Mesenchymal stem cell (in vitro differentiated cells and primary cell): Measurements from ENCODE around the gene MEX3C.

Experiments
- DNase-seq: peaks from one replicate; pipeline ENCODE4 v3.0.0-alpha.2; 2013
- H2AFZ ChIP-seq: one replicate; pipeline ENCODE4 v1.6.1; 2013; ENCODE audit warnings: low read depth, mild to moderate bottlenecking, control low read depth, inconsistent platforms, low read length, moderate library complexity
- H2AK5ac ChIP-seq: 2 replicates; pipeline ENCODE4 v1.6.1; 2013; ENCODE audit warnings: low read length, moderate library complexity, mild to moderate bottlenecking, inconsistent platforms; ENCODE audit not compliant: severe bottlenecking
- H2BK120ac ChIP-seq: one replicate; pipeline ENCODE4 v1.6.1; 2013; ENCODE audit warnings: low read depth, mild to moderate bottlenecking, inconsistent platforms, low read length, moderate library complexity
- H2BK12ac ChIP-seq, 2 experiments: one replicate each; pipeline ENCODE4 v1.6.1; 2013; ENCODE audit warnings: inconsistent platforms in 2 of 2, low read length in 2 of 2, mild to moderate bottlenecking in 2 of 2, moderate library complexity in 2 of 2, control low read depth in 1 of 2
- H2BK15ac ChIP-seq: one replicate; pipeline ENCODE4 v1.6.1; 2013; ENCODE audit warnings: mild to moderate bottlenecking, low read depth, inconsistent platforms; ENCODE audit not compliant: poor library complexity, severe bottlenecking
- H2BK5ac ChIP-seq: 2 replicates; pipeline ENCODE4 v1.6.1; 2013; ENCODE audit warnings: low read depth, mild to moderate bottlenecking, low read length, control low read depth, inconsistent platforms; ENCODE audit not compliant: poor library complexity, severe bottlenecking
- H3K14ac ChIP-seq, 2 experiments: one replicate each; pipeline ENCODE4 v1.6.1; 2013; ENCODE audit warnings: inconsistent platforms in 2 of 2, low read length in 2 of 2, control low read depth in 1 of 2, mild to moderate bottlenecking in 1 of 2, moderate library complexity in 1 of 2
- H3K18ac ChIP-seq, 2 experiments: one replicate each; pipeline ENCODE4 v1.6.1; 2013; ENCODE audit warnings: inconsistent platforms in 2 of 2, low read length in 2 of 2, control low read depth in 1 of 2, low read depth in 1 of 2, mild to moderate bottlenecking in 1 of 2
- H3K23ac ChIP-seq, 2 experiments: one replicate each; pipeline ENCODE4 v1.6.1; 2013; ENCODE audit warnings: inconsistent platforms in 2 of 2, low read length in 2 of 2, mild to moderate bottlenecking in 2 of 2, moderate library complexity in 2 of 2, control low read depth in 1 of 2
- H3K27ac ChIP-seq: 2 replicates; pipeline ENCODE4 v1.5.1; 2013; ENCODE audit warnings: mild to moderate bottlenecking, moderate library complexity, low read length, control low read depth, inconsistent platforms; ENCODE audit not compliant: poor library complexity, severe bottlenecking
- H3K27me3 ChIP-seq, 2 experiments: 2 replicates each; pipeline versions ENCODE4 v1.6.1 to v1.7.0; 2013; ENCODE audit warnings: low read length in 2 of 2, mild to moderate bottlenecking in 2 of 2, moderate library complexity in 2 of 2, control low read depth in 1 of 2, inconsistent platforms in 1 of 2; ENCODE audit not compliant: control insufficient read depth in 1 of 2, insufficient read depth in 1 of 2
- H3K36me3 ChIP-seq, 2 experiments: 2 replicates each; pipeline versions ENCODE4 v1.6.1 to v1.7.0; 2013; ENCODE audit warnings: low read length in 2 of 2, control low read depth in 1 of 2, inconsistent platforms in 1 of 2, low read depth in 1 of 2, mild to moderate bottlenecking in 1 of 2; ENCODE audit not compliant: insufficient read depth in 2 of 2, control insufficient read depth in 1 of 2
- H3K4ac ChIP-seq, 2 experiments: one replicate each; pipeline ENCODE4 v1.6.1; 2013; ENCODE audit warnings: inconsistent platforms in 2 of 2, low read length in 2 of 2, mild to moderate bottlenecking in 2 of 2, moderate library complexity in 2 of 2, control low read depth in 1 of 2, low read depth in 1 of 2
- H3K4me1 ChIP-seq: 2 replicates; pipeline ENCODE4 v1.6.1; 2013; ENCODE audit warnings: low read depth, low read length, control low read depth; ENCODE audit not compliant: control insufficient read depth, insufficient read depth
- H3K4me2 ChIP-seq: 2 replicates; pipeline ENCODE4 v1.6.1; 2013; ENCODE audit warnings: low read length, mild to moderate bottlenecking, inconsistent platforms; ENCODE audit not compliant: poor library complexity, severe bottlenecking
- H3K4me3 ChIP-seq, 2 experiments: 2 replicates each; pipeline versions ENCODE4 v1.5.1 to v1.7.0; 2013; ENCODE audit warnings: low read length in 2 of 2, mild to moderate bottlenecking in 2 of 2, control low read depth in 1 of 2, low read depth in 1 of 2; ENCODE audit not compliant: insufficient read depth in 1 of 2
- H3K79me1 ChIP-seq: replicated peaks from 2 replicates; pipeline ENCODE4 v1.6.1; 2013; ENCODE audit warnings: mild to moderate bottlenecking, control low read depth, low read length, inconsistent platforms; ENCODE audit not compliant: poor library complexity, severe bottlenecking
- H3K9ac ChIP-seq: 2 replicates; pipeline ENCODE4 v1.7.0; 2013; ENCODE audit warnings: mild to moderate bottlenecking, low read length, moderate library complexity
- H3K9me3 ChIP-seq: 2 replicates; pipeline ENCODE4 v1.7.0; 2013; ENCODE audit warnings: mild to moderate bottlenecking, low read length; ENCODE audit not compliant: control insufficient read depth
- H4K8ac ChIP-seq: one replicate; pipeline ENCODE4 v1.6.1; 2013; ENCODE audit warnings: inconsistent platforms, mild to moderate bottlenecking, low read length, moderate library complexity
- H4K91ac ChIP-seq: one replicate; pipeline ENCODE4 v1.6.1; 2013; ENCODE audit warnings: mild to moderate bottlenecking, low read length, inconsistent platforms
- WGBS: methylation state at CpG from one replicate; pipeline ENCODE4 v1.1.7; 2013; ENCODE audit warnings: mixed read lengths; 5-methylcytosine and 5-hydroxymethylcytosine counted together

The MEX3C gene

GRCh38 chr18:51153659-51154371 lies 43.7 kb downstream of the MEX3C start:
- no peak for DNase-seq
- Histone ChIP-seq H3K18ac (no peak overlapping the region), H3K4me3 (no peak overlapping the region), H3K4ac (no peak overlapping the region), H3K79me1 (peaks cover 2% of the 10 kb centered on the region), H3K27me3 (no peaks in the 10 kb centered on the region), H3K4me2 (no peak overlapping the region), H3K14ac (no peak overlapping the region), H2BK12ac (no peak overlapping the region), H3K4me1 (peaks cover 5% of the 10 kb centered on the region), H4K91ac (no peak overlapping the region), H3K9ac (no peak overlapping the region), H3K9me3 (no peaks in the 10 kb centered on the region), H3K27ac (no peak overlapping the region), H2AFZ (no peak overlapping the region), H2AK5ac (no peak overlapping the region), H3K23ac (peak overlapping the region in 1 of 2 experiments; percentile 11), H2BK5ac (no peak overlapping the region), H2BK15ac (no peak overlapping the region), H4K8ac (no peak overlapping the region), H3K36me3 (peaks cover 0 to 3% of the 10 kb centered on the region in 2 experiments), H2BK120ac (no peak overlapping the region)
- 85% methylated on average over 19 of the region's 19 CpGs for WGBS

- Histone ChIP-seq H3K9me3 (no peaks in the 10 kb centered on the region), H2BK120ac (no peak overlapping the region), H3K4ac (no peak overlapping the region), H4K91ac (no peak overlapping the region), H3K36me3 (peaks cover 0 to 3% of the 10 kb centered on the region in 2 experiments), H3K9ac (no peak overlapping the region), H3K18ac (no peak overlapping the region), H3K4me1 (peaks cover 7% of the 10 kb centered on the region), H3K27me3 (no peaks in the 10 kb centered on the region), H3K23ac (no peak overlapping the region), H3K4me3 (no peak overlapping the region), H3K4me2 (no peak overlapping the region), H2AK5ac (no peak overlapping the region), H2BK12ac (no peak overlapping the region), H2BK5ac (no peak overlapping the region), H2BK15ac (no peak overlapping the region), H3K79me1 (peaks cover 2% of the 10 kb centered on the region), H3K14ac (peak overlapping the region in 1 of 2 experiments; percentile 3), H3K27ac (no peak overlapping the region), H4K8ac (no peak overlapping the region), H2AFZ (no peak overlapping the region)
- WGBS, result 93% methylated on average over 20 of the region's 26 CpGs
- DNase-seq, result no peak
Measured at GRCh38 chr18:51151568-51152511, 45.6 kb downstream of the MEX3C start.

GRCh38 chr18:51151185-51151567 lies 46.3 kb downstream of the MEX3C start:
- H2AFZ ChIP-seq, result no peak overlapping the region
- no peak overlapping the region for H2BK15ac ChIP-seq
- H3K27ac ChIP-seq, result no peak overlapping the region
- no peak overlapping the region for H2BK5ac ChIP-seq
- no peak overlapping the region for H3K9ac ChIP-seq
- H3K14ac ChIP-seq, result peak overlapping the region in 1 of 2 experiments; percentile 93
- peaks cover 8% of the 10 kb centered on the region for H3K4me1 ChIP-seq
- peaks cover 2% of the 10 kb centered on the region for H3K79me1 ChIP-seq
- DNase-seq, result no peak
- H2AK5ac ChIP-seq, result no peak overlapping the region
- H3K18ac ChIP-seq, result no peak overlapping the region
- H3K4ac ChIP-seq, result no peak overlapping the region
- H3K4me3 ChIP-seq, result no peak overlapping the region
- H3K27me3 ChIP-seq, result no peaks in the 10 kb centered on the region
- no peak overlapping the region for H4K8ac ChIP-seq
- no peak overlapping the region for H4K91ac ChIP-seq
- H3K4me2 ChIP-seq, result no peak overlapping the region
- WGBS, result 93% methylated on average over 5 of the region's 5 CpGs
- H2BK12ac ChIP-seq, result no peak overlapping the region
- peak overlapping the region in 1 of 2 experiments; percentile 83 for H3K23ac ChIP-seq
- H2BK120ac ChIP-seq, result no peak overlapping the region
- H3K9me3 ChIP-seq, result no peaks in the 10 kb centered on the region
- H3K36me3 ChIP-seq, result peaks cover 0 to 3% of the 10 kb centered on the region in 2 experiments

- Histone ChIP-seq H2AK5ac (no peak overlapping the region), H3K27ac (no peak overlapping the region), H2BK5ac (no peak overlapping the region), H3K79me1 (peaks cover 2% of the 10 kb centered on the region), H3K4me3 (no peak overlapping the region), H3K14ac (no peak overlapping the region), H3K4ac (peak overlapping the region in 1 of 2 experiments; percentile 1), H2BK15ac (no peak overlapping the region), H3K27me3 (no peaks in the 10 kb centered on the region), H3K4me1 (peaks cover 8% of the 10 kb centered on the region), H3K9me3 (no peaks in the 10 kb centered on the region), H3K18ac (no peak overlapping the region), H2BK12ac (no peak overlapping the region), H2BK120ac (no peak overlapping the region), H4K91ac (no peak overlapping the region), H3K4me2 (no peak overlapping the region), H4K8ac (no peak overlapping the region), H3K36me3 (peaks cover 0 to 3% of the 10 kb centered on the region in 2 experiments), H3K9ac (no peak overlapping the region), H2AFZ (no peak overlapping the region), H3K23ac (no peak overlapping the region)
- DNase-seq, result peak; percentile 70
- 86% methylated on average over 6 of the region's 6 CpGs for WGBS
Measured at GRCh38 chr18:51150113-51150700, 47.3 kb downstream of the MEX3C start.
